Osteoblast (primary cell): ENCODE measurements around the gene APOC1. TPM values are rescaled to one million over a fixed set of nuclear protein-coding genes. Genes with fewer than 3 reads are reported as not detected.
"Not testable (repeated sequence)": the region's sequence is repeated elsewhere in the genome, so short reads cannot be mapped to it uniquely, and the experiment has no call there.

Experiments
- DNase-seq: peaks from one replicate; pipeline ENCODE4 v3.0.0; 2011; ENCODE audit warnings: low spot score, mixed read lengths; ENCODE audit not compliant: insufficient read length; ENCODE audit errors: missing footprints
- H2AFZ ChIP-seq: 2 replicates; pipeline ENCODE4 v1.6.0; 2011; ENCODE audit warnings: mild to moderate bottlenecking, low read length
- H3K27ac ChIP-seq: 2 replicates; pipeline ENCODE4 v1.5.1; 2011; ENCODE audit warnings: mild to moderate bottlenecking, low read depth, low read length, moderate library complexity
- H3K27me3 ChIP-seq: 2 replicates; pipeline ENCODE4 v1.6.0; 2012; ENCODE audit warnings: mild to moderate bottlenecking, control low read depth, inconsistent platforms, low read length, moderate library complexity; ENCODE audit not compliant: insufficient read depth
- H3K36me3 ChIP-seq: 2 replicates; pipeline ENCODE4 v1.5.1; 2011; ENCODE audit warnings: mild to moderate bottlenecking, low read length, control low read depth, moderate library complexity; ENCODE audit not compliant: insufficient read depth
- H3K4me1 ChIP-seq: 2 replicates; pipeline ENCODE4 v1.5.1; 2011; ENCODE audit warnings: mild to moderate bottlenecking, low read length, control low read depth, moderate library complexity; ENCODE audit not compliant: insufficient read depth
- H3K4me2 ChIP-seq: 2 replicates; pipeline ENCODE4 v1.6.0; 2011; ENCODE audit warnings: mild to moderate bottlenecking, low read length; ENCODE audit not compliant: insufficient read depth
- H3K4me3 ChIP-seq: fragments of 200-600 bp; sonication (generic); 3 replicates; pipeline ENCODE4 v1.5.1; 2012; ENCODE audit warnings: mild to moderate bottlenecking, low read length, inconsistent platforms; ENCODE audit not compliant: insufficient read depth
- H3K79me2 ChIP-seq: 2 replicates; pipeline ENCODE4 v1.6.0; 2012; ENCODE audit warnings: mild to moderate bottlenecking, low read length, control low read depth, inconsistent platforms; ENCODE audit not compliant: insufficient read depth
- H3K9me3 ChIP-seq: 2 replicates; pipeline ENCODE4 v1.5.1; 2011; ENCODE audit warnings: low read depth, low read length, control low read depth
- H4K20me1 ChIP-seq: 2 replicates; pipeline ENCODE4 v1.6.0; 2012; ENCODE audit warnings: mild to moderate bottlenecking, low read length, control low read depth; ENCODE audit not compliant: insufficient read depth
- CTCF ChIP-seq: IDR thresholded peaks from 2 replicates; pipeline ENCODE4 v1.5.1; 2011; ENCODE audit warnings: mild to moderate bottlenecking, low read depth, low read length, moderate library complexity; ENCODE audit errors: extremely low read depth
- total RNA-seq: library from RNA; depleted of rRNA; stranded (reverse); fragments of >200 nt; gene quantifications from 2 replicates; pipeline ENCODE4 v1.2.3, GENCODE V29; 2012

Gene APOC1
- total RNA-seq, 1 donor = 1.4 TPM

DNA sequence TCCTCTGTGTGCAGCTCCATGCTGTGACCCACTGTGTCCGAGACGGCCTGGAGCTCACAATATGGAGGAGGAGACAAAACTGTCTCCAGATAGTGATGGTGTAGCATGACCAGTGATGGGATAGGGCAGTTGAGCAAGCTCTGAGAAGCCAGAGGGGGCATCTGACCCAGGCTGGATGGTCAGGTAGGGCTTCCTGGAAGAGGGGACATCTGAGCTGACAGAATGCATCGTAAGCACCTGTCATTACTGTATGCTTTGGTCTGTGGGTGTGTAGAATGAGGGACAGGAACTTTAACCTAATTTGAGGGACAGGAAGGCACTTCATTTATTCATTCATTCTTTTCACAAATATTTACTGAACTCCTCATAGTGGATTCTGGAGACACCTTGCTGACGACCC, 29.8 kb upstream of the APOC1 start:
- Histone ChIP-seq H3K9me3 (no peaks in the 10 kb centered on the region), H3K36me3 (peaks cover 30% of the 10 kb centered on the region)

DNA sequence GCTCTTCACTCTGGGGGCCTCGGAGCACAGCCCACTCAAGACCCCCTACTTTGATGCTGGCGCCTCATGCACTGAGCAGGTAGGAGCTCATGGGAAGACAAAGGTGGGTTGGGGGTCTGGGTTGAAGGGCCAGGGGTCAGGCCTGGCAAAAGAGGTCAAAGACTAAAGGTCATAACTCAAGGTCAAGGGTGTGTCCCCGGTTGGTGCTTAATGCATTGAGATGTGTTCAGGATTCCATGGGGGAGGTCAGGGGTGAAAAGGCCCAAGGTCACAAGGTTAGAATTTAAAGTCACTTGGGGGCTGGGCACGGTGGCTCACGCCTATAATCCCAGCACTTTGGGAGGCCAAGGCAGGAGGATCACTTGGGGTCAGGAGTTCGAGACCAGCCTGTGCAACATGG, 28.3 kb upstream of the APOC1 start:
- Histone ChIP-seq H3K36me3 (peaks cover 27% of the 10 kb centered on the region), H3K4me1 (peaks cover 7% of the 10 kb centered on the region), H3K4me3 (no peak overlapping the region), H2AFZ (no peak overlapping the region), H3K4me2 (no peak overlapping the region), H3K9me3 (no peaks in the 10 kb centered on the region), H3K27ac (no peak overlapping the region), H4K20me1 (no peaks in the 10 kb centered on the region), H3K79me2 (peaks cover 2% of the 10 kb centered on the region), H3K27me3 (no peaks in the 10 kb centered on the region)
- no peak for TF ChIP-seq CTCF
- DNase-seq = peak; percentile 22

More for the DNA sequence above, 29.8 kb upstream of the APOC1 start:
- no peak overlapping the region for H2AFZ ChIP-seq
- H3K27me3 ChIP-seq = no peaks in the 10 kb centered on the region
- no peaks in the 10 kb centered on the region for H3K79me2 ChIP-seq
- H3K4me1 ChIP-seq = peaks cover under 1% of the 10 kb centered on the region
- no peaks in the 10 kb centered on the region for H4K20me1 ChIP-seq
- DNase-seq = peak; percentile 58
- H3K4me2 ChIP-seq = no peak overlapping the region
- no peak for TF ChIP-seq CTCF
- H3K4me3 ChIP-seq = no peak overlapping the region
- H3K27ac ChIP-seq = no peak overlapping the region

DNA sequence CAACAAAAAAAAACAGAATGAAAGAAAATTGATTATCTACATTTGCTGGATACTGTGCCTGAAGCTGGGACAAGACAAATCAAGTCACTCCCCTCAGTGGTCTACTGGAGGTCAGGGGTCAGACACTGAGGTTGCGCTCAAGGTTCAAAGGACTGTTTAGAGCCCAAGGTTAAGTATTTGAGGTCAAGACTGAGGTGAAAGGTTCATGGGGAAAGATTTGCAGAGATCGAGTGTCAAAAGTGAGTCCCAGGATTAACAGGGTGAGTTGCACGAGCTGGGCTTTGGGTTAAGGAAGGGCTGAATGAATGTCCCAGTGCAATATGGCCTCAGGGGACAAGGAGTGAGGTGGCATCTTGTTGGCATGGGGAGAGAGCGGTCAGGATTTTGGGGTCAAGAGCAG, 26.8 kb upstream of the APOC1 start:
- Histone ChIP-seq H3K27me3 (no peaks in the 10 kb centered on the region), H3K9me3 (no peaks in the 10 kb centered on the region), H3K27ac (no peak overlapping the region), H3K79me2 (peaks cover 17% of the 10 kb centered on the region), H3K4me1 (peaks cover 18% of the 10 kb centered on the region), H3K4me3 (no peak overlapping the region), H3K36me3 (peaks cover 29% of the 10 kb centered on the region), H2AFZ (no peak overlapping the region), H3K4me2 (no peak overlapping the region), H4K20me1 (peaks cover 6% of the 10 kb centered on the region)
- DNase-seq = peak; percentile 37
- no peak for TF ChIP-seq CTCF

DNA sequence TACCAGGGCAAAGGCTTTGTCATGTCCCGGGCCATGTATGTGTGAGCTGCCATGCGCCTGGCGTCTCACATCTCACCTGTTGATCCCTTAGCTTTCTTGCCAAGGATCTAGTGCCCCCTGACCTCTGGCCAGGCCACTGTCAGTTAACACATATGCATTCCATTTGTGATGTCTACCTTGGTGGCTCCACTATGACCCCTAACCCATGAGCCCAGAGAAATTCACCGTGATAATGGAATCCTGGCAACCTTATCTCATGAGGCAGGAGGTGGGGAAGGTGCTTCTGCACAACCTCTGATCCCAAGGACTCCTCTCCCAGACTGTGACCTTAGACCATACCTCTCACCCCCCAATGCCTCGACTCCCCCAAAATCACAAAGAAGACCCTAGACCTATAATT, 26.1 kb upstream of the APOC1 start:
- DNase-seq, H3K9me3 ChIP-seq, H3K4me3 ChIP-seq, H2AFZ ChIP-seq, H3K4me2 ChIP-seq, H4K20me1 ChIP-seq, H3K27ac ChIP-seq, H3K27me3 ChIP-seq: not testable (repeated sequence)
- peaks cover 22% of the 10 kb centered on the region for H3K4me1 ChIP-seq
- peaks cover 35% of the 10 kb centered on the region for H3K36me3 ChIP-seq
- H3K79me2 ChIP-seq = peaks cover 24% of the 10 kb centered on the region
